Muscle of arm (tissue), 12 donors: ENCODE measurements around the gene IPCEF1. TPM values are rescaled to one million over a fixed set of nuclear protein-coding genes. Genes with fewer than 3 reads are reported as not detected.
"Not testable (repeated sequence)": the region's sequence is repeated elsewhere in the genome, so short reads cannot be mapped to it uniquely, and the experiment has no call there.

Experiments
- DNase-seq: peaks from one replicate; pipeline ENCODE4 v3.0.0-alpha.2; 2013
- polyA plus RNA-seq, 12 donors: library from polyadenylated mRNA; unstranded; fragments of 120-200 nt; gene quantifications; one replicate each; pipeline ENCODE4 v1.2.1, GENCODE V29; 2013; ENCODE audit not compliant: insufficient read length in 12 of 12

Gene IPCEF1
- polyA plus RNA-seq, 12 donors: 0.74 to 2.4 (median 1.2) TPM; not detected in 2

- DNase-seq: no peak
These were observed 133.3 kb downstream of the IPCEF1 start for GRCh38 chr6:154223296-154223695.

GRCh38 chr6:154222716-154223115 lies 133.9 kb downstream of the IPCEF1 start:
- DNase-seq: no peak

DNA sequence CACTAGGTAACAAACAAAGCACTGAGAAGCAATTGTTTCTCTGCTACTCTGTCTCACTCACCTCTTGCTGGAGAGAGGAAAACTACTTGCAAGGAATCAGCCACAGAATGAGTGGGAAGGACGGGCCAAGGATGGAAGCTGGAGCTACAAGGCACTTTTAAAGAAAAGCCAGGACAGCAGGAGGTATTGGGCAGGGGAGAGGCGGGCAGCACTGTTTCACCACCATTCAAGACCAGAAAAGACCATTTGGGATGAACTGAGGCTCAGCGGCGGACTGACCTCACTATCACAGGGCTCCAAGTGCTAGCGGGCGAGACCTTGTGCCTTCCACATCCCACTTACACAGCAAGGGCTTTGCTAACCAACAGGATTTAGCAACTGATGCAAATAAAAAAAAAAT lies 137.4 kb downstream of the IPCEF1 start:
- DNase-seq: no peak

DNA sequence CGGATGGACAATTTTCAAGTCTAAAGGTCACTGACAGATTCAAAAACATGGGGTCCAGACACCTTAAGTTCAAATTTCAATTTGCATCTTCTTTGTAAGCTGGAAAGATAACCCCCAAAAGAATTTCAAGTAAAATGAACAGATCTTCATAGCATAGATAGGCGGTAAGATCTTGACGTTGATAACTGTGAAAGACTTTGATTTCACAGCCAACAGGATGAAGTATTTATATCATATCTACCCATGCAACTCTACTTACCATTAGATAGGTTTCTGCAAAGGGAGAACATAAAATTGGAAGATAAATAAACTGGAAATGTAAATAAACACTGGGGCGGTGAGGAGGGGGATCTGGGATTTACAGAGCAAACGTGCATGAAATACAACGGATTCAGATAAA lies 137.8 kb downstream of the IPCEF1 start:
- DNase-seq: no peak

DNA sequence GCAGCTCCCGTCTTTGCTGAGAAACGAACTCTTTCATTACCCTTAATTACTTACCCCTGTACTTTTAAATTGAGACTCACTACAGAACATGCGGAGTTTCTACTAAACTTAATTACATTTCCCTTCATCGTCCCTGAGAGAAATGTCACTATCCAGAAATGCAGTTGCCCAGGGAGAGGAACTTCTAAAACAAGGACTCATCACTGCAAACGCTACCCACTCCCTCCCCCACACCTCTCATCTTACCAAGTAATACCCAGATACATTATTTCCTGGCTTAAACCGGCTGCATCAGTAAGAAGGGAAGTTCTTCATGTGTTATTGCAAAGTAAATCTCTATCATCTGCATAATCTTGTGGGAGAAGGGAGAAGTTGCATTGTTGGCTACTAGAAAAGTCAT lies 138.3 kb downstream of the IPCEF1 start:
- DNase-seq: no peak

- no peak for DNase-seq
These were observed 142.8 kb downstream of the IPCEF1 start for GRCh38 chr6:154213782-154214181.

DNA sequence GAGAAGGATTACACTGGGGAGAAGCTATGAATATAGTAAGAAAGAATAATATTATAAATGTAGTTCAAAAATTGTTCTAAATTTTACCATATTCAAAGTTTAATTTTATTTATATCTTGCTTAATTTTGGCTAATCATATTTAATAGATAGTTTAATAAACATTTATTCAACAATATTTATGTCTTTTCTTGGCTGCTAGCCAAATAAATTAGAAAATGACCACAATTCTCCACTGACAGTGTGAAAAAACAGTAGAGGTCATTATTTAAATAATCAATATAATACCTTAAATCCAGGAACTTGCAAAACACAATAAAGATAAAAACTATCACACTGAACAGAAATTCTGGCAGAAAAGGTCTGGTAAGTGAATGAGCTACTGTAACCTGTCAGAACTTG lies 145.9 kb downstream of the IPCEF1 start:
- DNase-seq: no peak

GRCh38 chr6:154209555-154209954 lies 147.0 kb downstream of the IPCEF1 start:
- no peak for DNase-seq

GRCh38 chr6:154206996-154207395 lies 149.6 kb downstream of the IPCEF1 start:
- DNase-seq: no peak

DNA sequence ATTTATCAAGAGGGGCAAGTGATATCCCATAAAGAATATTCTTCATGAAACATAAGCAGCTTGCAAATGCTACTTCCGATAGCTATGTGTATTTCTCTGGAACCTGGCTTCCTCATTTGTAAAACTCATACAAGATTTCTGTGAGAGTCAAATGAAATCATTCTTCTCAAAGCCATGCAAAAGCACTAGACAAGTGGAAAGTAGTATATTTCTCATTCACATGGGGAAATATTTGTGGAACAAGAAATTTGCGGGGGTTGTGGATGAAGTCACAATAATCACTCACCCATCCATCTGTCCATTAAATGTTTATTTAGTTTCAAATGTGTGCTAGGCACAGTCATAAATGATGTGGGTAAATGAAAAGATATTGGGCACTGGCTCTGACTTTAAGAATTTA lies 150.5 kb downstream of the IPCEF1 start:
- no peak for DNase-seq

- DNase-seq: no peak
These were observed 153.6 kb downstream of the IPCEF1 start for GRCh38 chr6:154202958-154203357.

DNA sequence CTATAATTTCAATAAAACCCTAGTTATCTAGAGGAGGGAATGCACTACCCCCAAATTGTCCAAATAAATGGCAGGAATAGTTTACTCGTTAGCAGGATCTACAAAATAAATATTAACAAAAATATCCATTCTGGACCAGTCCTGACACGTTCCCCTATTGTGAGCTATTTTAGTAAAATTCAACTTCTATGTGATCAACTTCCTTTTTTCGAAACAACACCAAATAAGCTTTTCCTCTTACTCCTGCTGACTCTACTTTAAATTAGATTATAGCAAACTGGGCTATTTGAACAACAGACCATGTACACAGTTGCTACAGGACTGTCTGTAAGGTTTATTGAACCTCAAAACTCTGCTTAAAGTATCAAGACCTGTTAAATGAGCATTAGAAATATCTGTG lies 154.3 kb downstream of the IPCEF1 start:
- DNase-seq: no peak

DNA sequence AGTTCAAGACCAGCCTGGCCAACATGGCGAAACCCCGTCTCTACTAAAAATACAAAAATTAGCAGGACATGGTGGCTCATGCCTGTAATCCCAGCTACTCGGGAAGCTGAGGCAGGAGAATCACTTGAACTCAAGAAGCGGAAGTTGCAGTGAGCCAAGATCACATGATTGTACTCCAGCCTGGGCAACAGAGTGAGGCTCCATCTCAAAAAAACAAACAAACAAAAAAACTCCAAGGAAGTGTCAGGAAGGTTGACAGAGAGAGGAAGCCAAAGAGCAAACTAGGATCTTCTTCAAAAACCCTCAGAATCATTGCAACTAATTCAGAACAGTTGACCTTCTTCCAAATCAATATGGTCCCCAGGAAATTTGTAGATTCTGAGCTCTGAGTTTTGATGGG lies 154.9 kb downstream of the IPCEF1 start:
- DNase-seq: not testable (repeated sequence)

DNA sequence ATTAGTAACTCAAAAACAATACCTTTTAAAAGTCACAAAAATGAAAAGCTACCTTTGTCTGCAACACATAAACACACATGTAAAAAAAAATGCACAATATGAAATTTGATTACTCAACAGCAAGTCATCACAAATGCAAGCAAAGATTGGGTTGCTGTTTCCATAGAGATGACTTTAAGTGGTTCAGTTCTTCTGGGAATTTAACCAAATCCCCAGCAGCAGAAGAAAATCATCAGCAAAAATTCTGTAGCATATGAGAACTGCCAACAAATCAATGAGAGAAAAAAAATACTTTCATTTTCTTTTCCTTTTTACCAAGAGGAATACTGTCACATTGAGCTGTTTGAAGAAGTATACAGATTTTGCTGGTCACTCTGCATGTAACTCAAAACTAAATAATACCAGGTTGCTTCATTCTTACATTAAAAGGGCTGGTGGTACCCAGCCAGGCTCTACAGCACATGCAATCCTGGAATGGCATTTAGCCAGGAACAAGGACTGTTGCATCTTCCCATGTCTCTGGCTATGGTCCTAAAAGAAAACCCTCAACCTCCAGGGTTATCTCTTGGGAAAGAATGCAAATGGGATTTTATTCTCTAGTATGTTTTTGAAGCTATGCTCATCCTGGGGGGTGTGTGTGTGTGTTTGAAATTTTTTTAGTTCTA lies 159.3 kb downstream of the IPCEF1 start:
- DNase-seq: peak; percentile 24

GRCh38 chr6:154196333-154196885 lies 160.2 kb downstream of the IPCEF1 start:
- no peak for DNase-seq

- DNase-seq: no peak
These were observed 168.9 kb downstream of the IPCEF1 start for GRCh38 chr6:154187714-154188113.

GRCh38 chr6:154187203-154187602 lies 169.4 kb downstream of the IPCEF1 start:
- DNase-seq: no peak

GRCh38 chr6:154179434-154179833 lies 177.2 kb downstream of the IPCEF1 start:
- no peak for DNase-seq

- DNase-seq: not testable (repeated sequence)
These were observed 184.2 kb downstream of the IPCEF1 start for GRCh38 chr6:154172393-154172792.

- no peak for DNase-seq
These were observed 186.5 kb downstream of the IPCEF1 start for GRCh38 chr6:154170106-154170505.

DNA sequence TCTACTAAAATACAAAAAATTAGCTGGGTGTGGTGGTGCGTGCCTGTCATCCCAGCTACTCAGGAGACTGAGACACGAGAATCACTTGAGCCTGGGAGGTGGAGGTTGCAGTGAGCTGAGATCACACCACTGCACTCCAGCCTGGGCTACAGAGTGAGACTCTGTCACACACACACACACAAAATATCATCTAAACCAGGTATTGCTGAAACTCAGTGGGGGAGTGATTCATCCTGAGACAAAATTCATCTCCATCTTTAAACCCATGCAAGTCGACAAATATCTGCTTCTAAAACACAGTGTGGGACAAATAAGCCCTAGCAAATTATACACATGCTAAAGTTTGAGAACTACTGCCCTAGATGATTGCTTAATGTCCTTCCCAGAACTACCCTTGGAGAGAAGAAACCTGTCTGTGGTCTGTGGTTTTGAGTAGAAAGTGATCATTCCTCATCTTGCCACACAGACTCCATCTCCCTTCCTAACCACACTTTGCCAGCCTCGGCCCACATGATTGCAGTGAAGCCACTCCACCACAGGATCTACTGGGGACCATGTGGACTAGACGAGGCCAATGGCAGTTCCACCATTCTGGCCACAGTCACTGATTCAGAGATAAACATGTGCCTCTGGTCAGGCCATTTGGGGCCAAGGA lies 187.3 kb downstream of the IPCEF1 start:
- no peak for DNase-seq

DNA sequence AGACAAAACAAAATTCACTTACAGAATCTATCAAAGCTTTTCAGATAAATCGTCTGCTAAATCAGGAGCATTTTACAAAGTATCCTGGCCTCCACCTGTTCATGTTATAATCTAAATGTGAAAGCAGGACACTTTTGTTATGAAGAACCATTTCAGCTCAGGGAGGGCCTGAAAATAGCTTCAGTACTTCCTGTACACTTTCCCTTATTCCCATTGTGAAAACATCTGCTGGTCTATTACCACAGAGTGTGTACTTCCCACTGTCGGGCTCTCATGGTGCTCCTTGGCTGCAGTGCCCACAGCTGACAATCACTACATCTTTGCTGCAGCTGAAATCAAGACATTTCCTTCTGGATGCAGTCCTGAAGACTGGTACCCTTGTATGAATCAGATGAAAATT lies 189.5 kb downstream of the IPCEF1 start:
- DNase-seq: no peak

DNA sequence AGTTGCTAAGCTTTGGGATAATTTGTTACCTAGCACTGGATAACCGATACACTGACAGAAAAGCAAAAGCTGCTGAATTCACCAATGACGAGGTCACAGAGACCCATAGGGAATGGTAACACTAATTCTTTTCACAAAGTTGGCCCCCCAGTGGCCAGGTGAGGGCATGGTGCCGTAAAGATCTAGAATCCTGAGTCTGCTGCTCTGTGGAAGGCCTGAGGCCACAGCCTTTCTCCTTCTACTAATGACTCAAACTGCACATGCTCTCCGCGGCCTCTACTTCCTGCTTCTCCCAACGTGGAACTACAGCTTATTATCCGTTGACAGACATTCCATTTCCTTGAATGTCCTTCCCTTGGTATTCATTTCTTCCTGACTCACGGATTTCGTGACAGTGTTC lies 190.5 kb downstream of the IPCEF1 start:
- DNase-seq: no peak

DNA sequence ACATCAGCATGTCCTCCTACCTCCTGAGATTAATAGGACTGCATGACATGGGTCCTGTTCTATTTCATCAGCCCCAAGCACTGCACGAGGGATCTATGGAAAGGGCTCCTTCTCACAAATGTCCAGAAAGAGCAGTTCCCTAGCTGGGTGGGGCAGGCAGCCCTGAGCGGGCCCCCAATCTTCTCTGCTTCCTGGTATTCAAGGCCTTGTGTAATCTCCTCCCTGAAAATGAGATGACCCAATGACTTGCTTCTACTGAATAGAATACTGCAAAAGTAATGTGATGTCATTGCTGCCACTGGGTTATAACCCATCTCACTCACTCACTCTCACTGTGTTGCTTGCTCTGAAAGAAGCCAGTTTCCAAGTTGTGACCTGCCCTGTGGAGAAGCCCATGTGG lies 191.1 kb downstream of the IPCEF1 start:
- DNase-seq: no peak
